Neural progenitor cell (in vitro differentiated cells): ENCODE data around the gene CLDN16. TPM values are rescaled to one million over a fixed set of nuclear protein-coding genes. Genes with fewer than 3 reads are reported as not detected.

Source experiments
- DNase-seq: peaks from one replicate; pipeline ENCODE4 v3.0.0-alpha.2; 2016; ENCODE audit warnings: low spot score
- H2AFZ ChIP-seq: fragments of 200-600 bp; sonication (generic); replicated peaks from 2 replicates; pipeline ENCODE4 v1.6.1; 2016; ENCODE audit warnings: antibody characterized with exemption
- H3F3A ChIP-seq: fragments of 200-600 bp; sonication (generic); 2 replicates; pipeline ENCODE4 v1.6.1; 2016; ENCODE audit warnings: antibody characterized with exemption, low read depth
- H3K27ac ChIP-seq: fragments of 200-600 bp; sonication (generic); 2 replicates; pipeline ENCODE4 v1.5.1; 2016; ENCODE audit warnings: mild to moderate bottlenecking
- H3K27me3 ChIP-seq: fragments of 200-600 bp; sonication (generic); 2 replicates; pipeline ENCODE4 v1.6.1; 2016; ENCODE audit warnings: mild to moderate bottlenecking, moderate library complexity
- H3K36me3 ChIP-seq: fragments of 200-600 bp; sonication (generic); 2 replicates; pipeline ENCODE4 v1.5.1; 2016
- H3K4me1 ChIP-seq: fragments of 200-600 bp; sonication (generic); 2 replicates; pipeline ENCODE4 v1.6.1; 2016; ENCODE audit warnings: mixed run types
- H3K4me2 ChIP-seq: fragments of 200-600 bp; sonication (generic); 2 replicates; pipeline ENCODE4 v1.6.1; 2016
- H3K4me3 ChIP-seq: fragments of 200-600 bp; sonication (generic); 2 replicates; pipeline ENCODE4 v1.5.1; 2016
- H3K79me2 ChIP-seq: fragments of 200-600 bp; sonication (generic); 2 replicates; pipeline ENCODE4 v1.6.1; 2016; ENCODE audit warnings: low read depth
- H3K9ac ChIP-seq: fragments of 200-600 bp; sonication (generic); 2 replicates; pipeline ENCODE4 v1.6.1; 2016
- H3K9me3 ChIP-seq: fragments of 200-600 bp; sonication (generic); 2 replicates; pipeline ENCODE4 v1.5.1; 2016; ENCODE audit warnings: low read depth
- H4K20me1 ChIP-seq: fragments of 200-600 bp; sonication (generic); 2 replicates; pipeline ENCODE4 v1.6.1; 2016; ENCODE audit warnings: low read depth
- H3K27ac Mint-ChIP-seq: 3 replicates; pipeline ENCODE4 v1.8.0; 2021; ENCODE audit warnings: mixed read lengths
- H3K27me3 Mint-ChIP-seq: 2 replicates; pipeline ENCODE4 v1.8.0; 2022; ENCODE audit warnings: low read depth, mild to moderate bottlenecking, inconsistent platforms, moderate library complexity, mixed read lengths; ENCODE audit not compliant: insufficient read depth
- H3K36me3 Mint-ChIP-seq: 3 replicates; pipeline ENCODE4 v1.8.0; 2021; ENCODE audit warnings: mixed read lengths
- H3K4me1 Mint-ChIP-seq: 3 replicates; pipeline ENCODE4 v1.8.0; 2021; ENCODE audit warnings: mixed read lengths
- H3K4me3 Mint-ChIP-seq: 3 replicates; pipeline ENCODE4 v1.8.0; 2021; ENCODE audit warnings: mild to moderate bottlenecking, moderate library complexity, mixed read lengths
- H3K9me3 Mint-ChIP-seq: 3 replicates; pipeline ENCODE4 v1.8.0; 2020; ENCODE audit warnings: mixed read lengths
- CTCF ChIP-seq: fragments of 200-600 bp; sonication (generic); IDR thresholded peaks from 2 replicates; pipeline ENCODE4 v1.5.1; 2017; ENCODE audit warnings: antibody characterized with exemption, mild to moderate bottlenecking
- EZH2 ChIP-seq: fragments of 200-600 bp; sonication (generic); IDR thresholded peaks from 2 replicates; pipeline ENCODE4 v1.6.1; 2017; ENCODE audit warnings: antibody characterized with exemption, mild to moderate bottlenecking, moderate library complexity
- EZH2phosphoT487 ChIP-seq: fragments of 200-600 bp; sonication (generic); IDR thresholded peaks from 2 replicates; pipeline ENCODE4 v1.6.1; 2017; ENCODE audit warnings: antibody characterized with exemption
- total RNA-seq: library from RNA; depleted of rRNA; stranded (reverse); fragments of >200 nt; gene quantifications from 2 replicates; pipeline ENCODE4 v1.2.3, GENCODE V29; 2015; ENCODE audit warnings: low replicate concordance

Gene CLDN16
- total RNA-seq, 1 donor from 2014 or later = not detected

- H3K27ac Mint-ChIP-seq = no peak overlapping the region
- no peaks in the 10 kb centered on the region for H3K9me3 Mint-ChIP-seq
- TF ChIP-seq CTCF (no peak), EZH2 (no peak), EZH2phosphoT487 (no peak)
- Histone ChIP-seq H3F3A (no peaks in the 10 kb centered on the region), H3K4me2 (no peak overlapping the region), H3K9ac (no peak overlapping the region), H3K36me3 (no peaks in the 10 kb centered on the region), H3K27ac (no peak overlapping the region), H3K27me3 (no peaks in the 10 kb centered on the region), H4K20me1 (no peaks in the 10 kb centered on the region), H2AFZ (no peak overlapping the region), H3K4me3 (no peak overlapping the region), H3K79me2 (no peaks in the 10 kb centered on the region), H3K4me1 (no peaks in the 10 kb centered on the region), H3K9me3 (no peaks in the 10 kb centered on the region)
- H3K4me1 Mint-ChIP-seq = no peaks in the 10 kb centered on the region
- H3K36me3 Mint-ChIP-seq = no peaks in the 10 kb centered on the region
- H3K27me3 Mint-ChIP-seq = no peaks in the 10 kb centered on the region
- no peak overlapping the region for H3K4me3 Mint-ChIP-seq
- DNase-seq = no peak
Measured at GRCh38 chr3:190455828-190456227, 67.9 kb downstream of the CLDN16 start.

GRCh38 chr3:190456770-190457169 is 68.8 kb downstream of the CLDN16 start:
- DNase-seq = no peak
- Histone ChIP-seq H3K4me2 (no peak overlapping the region), H3F3A (no peaks in the 10 kb centered on the region), H3K9me3 (no peaks in the 10 kb centered on the region), H3K79me2 (no peaks in the 10 kb centered on the region), H3K27me3 (no peaks in the 10 kb centered on the region), H3K27ac (no peak overlapping the region), H3K4me3 (no peak overlapping the region), H2AFZ (no peak overlapping the region), H3K36me3 (no peaks in the 10 kb centered on the region), H3K9ac (no peak overlapping the region), H4K20me1 (no peaks in the 10 kb centered on the region), H3K4me1 (no peaks in the 10 kb centered on the region)
- no peak for TF ChIP-seq EZH2phosphoT487
- TF ChIP-seq EZH2 = no peak
- TF ChIP-seq CTCF = no peak
- no peaks in the 10 kb centered on the region for H3K36me3 Mint-ChIP-seq
- no peaks in the 10 kb centered on the region for H3K27me3 Mint-ChIP-seq
- no peaks in the 10 kb centered on the region for H3K9me3 Mint-ChIP-seq
- no peak overlapping the region for H3K27ac Mint-ChIP-seq
- H3K4me1 Mint-ChIP-seq = no peaks in the 10 kb centered on the region
- no peak overlapping the region for H3K4me3 Mint-ChIP-seq

- Histone ChIP-seq H3K27me3 (no peaks in the 10 kb centered on the region), H3K79me2 (no peaks in the 10 kb centered on the region), H3K9ac (no peak overlapping the region), H3K27ac (no peak overlapping the region), H3K4me3 (no peak overlapping the region), H3K4me2 (no peak overlapping the region), H4K20me1 (no peaks in the 10 kb centered on the region), H3K4me1 (no peaks in the 10 kb centered on the region), H3F3A (no peaks in the 10 kb centered on the region), H3K9me3 (no peaks in the 10 kb centered on the region), H2AFZ (no peak overlapping the region), H3K36me3 (no peaks in the 10 kb centered on the region)
- Mint-ChIP-seq H3K4me1 (no peaks in the 10 kb centered on the region), H3K27me3 (no peaks in the 10 kb centered on the region), H3K9me3 (no peaks in the 10 kb centered on the region), H3K36me3 (no peaks in the 10 kb centered on the region), H3K4me3 (no peak overlapping the region), H3K27ac (no peak overlapping the region)
- DNase-seq = no peak
- TF ChIP-seq EZH2phosphoT487 (no peak), EZH2 (no peak), CTCF (no peak)
Measured at GRCh38 chr3:190458040-190458439, 70.1 kb downstream of the CLDN16 start.

Other genes with a start within 250 kb of the CLDN16 start
- 0.24 and 0.34 TPM in 2 replicates for gene CLDN1, start 65.7 kb upstream of the CLDN16 start, total RNA-seq
- gene TMEM207, start 61.7 kb downstream of the CLDN16 start, total RNA-seq = not detected in 2 replicates
- gene IL1RAP, start 125.9 kb downstream of the CLDN16 start, total RNA-seq = 2.0 and 11.3 TPM in 2 replicates